GM19452 (cell line): ENCODE measurements around the gene HS3ST6.
"Not testable (repeated sequence)": the region's sequence is repeated elsewhere in the genome, so short reads cannot be mapped to it uniquely, and the experiment has no call there.

ENCODE experiments used
- ATAC-seq: cut with Tn5 transposase; IDR thresholded peaks from one replicate; pipeline ENCODE4 v1.9.1; 2021; ENCODE audit not compliant: unreplicated experiment

Gene HS3ST6

DNA sequence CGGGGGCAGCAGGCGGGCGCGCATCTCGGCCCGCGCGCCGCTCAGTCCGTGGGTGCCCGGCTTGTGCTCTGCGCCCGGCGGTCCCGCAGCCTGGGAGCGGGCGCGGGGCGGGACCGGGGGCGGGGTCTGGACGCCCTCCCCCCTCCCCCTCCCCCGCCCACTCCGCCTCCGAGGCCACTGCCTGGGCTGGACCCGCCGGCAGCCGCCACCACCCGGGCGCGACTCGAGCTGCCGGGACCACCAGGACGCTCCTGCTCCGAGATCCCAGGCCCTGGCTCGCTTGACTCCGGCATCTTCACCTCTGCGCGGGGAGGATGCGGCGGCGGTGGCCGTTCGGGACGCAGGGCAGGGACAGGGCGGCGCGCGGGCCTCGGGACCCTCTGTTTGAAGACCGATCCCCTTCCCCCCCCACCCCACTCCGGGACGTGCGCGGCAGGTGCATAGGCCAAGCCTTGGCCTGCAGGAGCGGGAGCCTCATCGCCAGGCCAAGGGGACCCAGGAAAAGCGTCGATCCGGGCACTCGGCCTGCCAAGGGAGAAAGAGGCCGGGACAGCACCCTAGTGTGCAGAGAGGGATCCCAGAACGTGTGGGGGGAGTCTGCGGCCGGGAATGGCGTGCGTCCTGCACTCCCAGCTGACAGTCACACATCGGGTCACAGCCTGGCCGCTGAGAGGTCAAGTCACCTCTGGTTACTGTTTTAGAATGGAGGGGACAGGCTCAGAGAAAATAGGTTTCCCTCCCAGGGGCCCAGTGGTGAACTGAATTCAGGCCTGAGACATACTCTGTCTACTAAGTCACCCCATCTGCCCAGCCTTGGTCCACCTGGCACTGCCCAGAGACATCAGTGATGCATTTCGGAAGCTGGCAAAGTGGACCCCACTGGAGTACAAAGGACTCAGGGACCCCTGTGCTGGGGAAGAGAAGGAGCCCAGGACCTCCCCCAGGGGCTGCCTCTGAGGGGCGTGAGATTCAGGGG is at the start of gene HS3ST6:
HS3ST6 (minus strand) TSS at position 65 of the 976 bp plus-strand sequence. CDS start 92 bp downstream, outside the sequence.
- ATAC-seq = no peak

DNA sequence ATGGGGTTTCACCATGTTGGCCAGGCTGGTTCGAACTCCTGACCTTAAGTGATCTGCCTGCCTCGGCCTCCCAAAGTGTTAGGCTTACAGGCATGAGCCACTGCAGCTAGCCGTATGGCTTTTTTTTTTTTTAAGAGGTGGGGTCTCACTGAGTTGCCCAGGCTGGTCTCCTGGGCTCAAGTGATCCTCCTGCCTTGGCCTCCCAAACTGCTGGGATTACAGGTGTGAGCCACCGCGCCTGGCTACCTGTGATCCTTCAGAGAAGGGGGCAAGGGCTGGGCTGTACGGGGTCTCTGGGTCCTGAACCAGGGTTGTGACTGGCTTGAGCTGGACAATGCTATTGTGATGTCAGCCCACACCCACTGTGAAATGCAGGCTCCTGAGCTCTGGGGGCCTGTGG is 48.2 kb upstream of the HS3ST6 start, which contains the start of gene RNF151:
RNF151 (plus strand) TSS at position 397 of the 400 bp plus-strand sequence. CDS start 26 bp downstream, outside the sequence.
- ATAC-seq = no peak

DNA sequence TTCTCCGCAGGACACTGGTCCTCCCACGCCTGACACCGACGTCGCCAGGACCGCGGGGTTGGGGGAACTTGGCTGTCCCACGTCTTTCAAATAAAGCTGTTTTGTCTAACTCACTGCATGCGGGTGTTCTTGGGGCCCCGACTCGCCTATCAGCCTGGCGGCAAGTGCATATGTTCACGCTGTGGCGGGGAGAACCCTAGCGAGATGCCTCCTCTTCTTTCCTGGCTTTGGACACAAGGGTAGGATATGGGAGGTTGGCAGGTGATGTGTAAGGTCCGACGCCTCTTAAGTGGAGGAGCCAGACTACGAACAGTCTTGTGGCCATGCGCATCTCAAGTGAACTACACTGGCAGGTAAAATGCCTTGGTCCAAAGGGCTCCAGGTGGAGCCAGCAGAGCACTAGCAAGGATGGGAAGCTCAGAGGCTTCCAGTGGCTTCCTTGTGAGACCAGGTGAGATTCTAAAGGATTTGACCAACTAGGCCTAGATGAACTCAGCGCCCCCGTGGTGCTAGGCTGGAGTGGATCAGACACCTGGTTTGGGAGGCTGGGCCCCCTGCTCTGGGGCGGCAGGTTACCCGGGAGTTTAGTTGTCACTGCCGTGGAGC is 47.3 kb upstream of the HS3ST6 start:
- no peak for ATAC-seq

DNA sequence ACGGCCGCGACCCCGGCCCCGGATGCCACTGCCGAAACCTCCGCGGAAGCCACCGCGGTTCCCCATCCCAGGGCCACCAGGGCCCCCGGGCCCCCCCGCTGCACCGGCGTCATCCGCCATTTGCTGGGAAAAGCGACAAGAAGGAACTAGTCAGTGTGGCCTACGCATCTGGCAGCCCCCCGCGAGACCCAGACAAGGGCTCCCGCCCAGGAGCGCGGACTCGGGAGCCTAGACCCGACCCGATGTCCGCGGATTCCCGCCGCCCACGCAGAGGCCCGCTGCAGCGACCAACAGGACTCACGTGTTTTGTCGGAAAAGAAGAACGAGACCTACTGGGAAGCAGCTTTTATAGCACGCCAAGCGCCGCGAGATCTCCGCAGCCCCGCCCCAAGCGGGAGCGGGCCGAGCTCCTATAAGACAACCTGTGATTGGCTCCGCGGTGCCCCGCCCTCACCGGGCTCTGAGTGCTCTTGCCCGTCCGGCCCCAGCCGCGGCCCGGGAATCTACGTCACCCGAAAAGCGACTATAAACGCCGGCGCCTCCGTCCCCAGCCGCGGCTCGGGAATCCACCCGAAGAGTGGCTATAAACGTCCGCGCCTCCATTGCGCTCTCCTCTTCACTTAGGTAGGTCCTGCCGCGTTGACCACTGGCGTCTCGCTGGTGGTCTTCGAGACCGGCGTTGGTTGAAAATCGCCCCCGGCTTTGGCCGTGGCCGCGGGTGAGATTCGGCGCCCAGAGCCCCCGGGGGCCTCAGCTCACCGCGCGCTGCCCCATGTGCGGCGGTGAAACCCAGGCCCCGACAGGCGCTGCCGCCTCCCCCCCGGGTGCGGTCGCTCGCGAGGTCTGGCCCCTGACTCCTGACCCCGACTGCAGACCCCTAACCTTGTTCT is 46.5 kb upstream of the HS3ST6 start, which contains the start of gene RPS2:
RPS2 (minus strand) TSS at position 321 of the 890 bp plus-strand sequence; CDS start at position 120, 201 bp downstream.
- ATAC-seq = peak; percentile 72

DNA sequence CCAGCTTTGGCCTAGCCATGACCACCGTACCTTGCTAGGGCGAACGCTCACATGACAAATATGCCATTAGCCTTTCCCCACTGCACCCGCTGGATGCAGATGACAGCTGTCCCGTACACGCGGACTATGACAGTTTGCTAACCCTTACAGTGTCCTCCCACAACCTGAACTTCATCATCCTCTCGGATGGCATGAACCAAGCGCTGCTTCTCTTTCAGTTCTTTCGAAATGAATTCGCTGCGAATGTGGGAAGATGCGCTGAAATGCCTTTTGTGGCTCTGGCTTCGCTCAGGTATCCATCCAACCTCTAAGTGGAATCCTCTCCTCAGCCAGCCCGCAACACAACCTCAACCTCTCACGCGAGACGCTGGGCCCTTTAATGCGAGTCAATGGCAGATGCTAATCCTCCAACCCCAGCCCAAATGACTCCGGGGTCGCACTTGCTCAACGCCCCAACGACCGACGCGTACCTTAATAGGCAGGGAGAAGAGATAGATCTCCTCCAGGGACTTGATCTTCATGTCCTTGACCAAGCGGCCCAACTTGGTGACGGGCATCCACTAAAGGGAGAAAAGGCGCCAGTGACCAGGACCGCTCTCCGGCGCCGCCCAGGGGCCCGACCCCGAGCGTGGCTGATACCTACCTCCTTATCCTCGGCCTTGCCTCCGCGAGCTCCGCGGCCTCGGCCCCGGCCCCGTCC is 45.7 kb upstream of the HS3ST6 start:
- ATAC-seq = peak; percentile 1

DNA sequence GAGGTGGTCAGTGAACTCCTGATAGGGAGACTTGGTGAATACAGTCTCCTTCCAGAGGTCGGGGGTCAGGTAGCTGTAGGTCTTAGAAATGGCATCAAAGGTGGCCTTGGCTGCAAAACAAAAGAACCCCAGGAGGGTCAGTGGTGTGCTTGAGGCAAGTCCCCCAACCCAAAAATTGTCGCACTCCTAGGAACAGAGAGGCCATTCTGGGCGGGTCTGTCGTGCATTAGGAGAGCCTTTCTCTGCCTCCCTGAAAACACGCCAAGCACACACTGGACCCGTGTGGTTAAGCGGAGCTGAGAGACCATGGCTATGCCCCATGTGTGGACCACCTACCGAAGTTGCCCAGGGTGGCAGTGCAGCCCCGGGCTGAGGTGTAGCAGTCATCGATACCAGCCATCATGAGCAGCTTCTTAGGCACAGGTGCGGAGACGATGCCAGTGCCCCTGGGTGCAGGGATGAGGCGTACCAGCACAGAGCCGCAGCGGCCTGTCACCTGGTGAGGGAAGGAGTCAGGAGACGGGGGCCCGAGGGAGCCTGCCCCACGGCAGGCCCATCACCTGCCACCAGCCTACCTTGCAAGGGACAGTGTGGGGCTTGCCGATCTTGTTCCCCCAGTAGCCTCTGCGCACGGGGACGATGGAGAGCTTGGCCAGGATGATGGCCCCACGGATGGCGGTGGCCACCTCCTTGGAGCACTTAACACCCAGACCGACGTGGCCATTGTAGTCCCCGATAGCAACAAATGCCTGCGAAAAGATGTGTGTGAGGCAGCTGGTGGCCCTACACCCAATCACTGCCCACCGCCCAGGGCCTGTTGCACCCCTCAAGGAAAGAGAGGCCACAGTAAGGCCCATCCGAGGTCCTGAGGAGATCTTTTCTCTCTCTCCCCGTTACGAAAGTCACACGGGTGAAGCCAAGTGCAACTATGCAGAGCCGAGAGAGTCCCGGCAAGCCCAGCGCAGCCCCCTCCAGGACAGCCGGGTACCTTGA is 44.2 kb upstream of the HS3ST6 start:
- not testable (repeated sequence) for ATAC-seq

DNA sequence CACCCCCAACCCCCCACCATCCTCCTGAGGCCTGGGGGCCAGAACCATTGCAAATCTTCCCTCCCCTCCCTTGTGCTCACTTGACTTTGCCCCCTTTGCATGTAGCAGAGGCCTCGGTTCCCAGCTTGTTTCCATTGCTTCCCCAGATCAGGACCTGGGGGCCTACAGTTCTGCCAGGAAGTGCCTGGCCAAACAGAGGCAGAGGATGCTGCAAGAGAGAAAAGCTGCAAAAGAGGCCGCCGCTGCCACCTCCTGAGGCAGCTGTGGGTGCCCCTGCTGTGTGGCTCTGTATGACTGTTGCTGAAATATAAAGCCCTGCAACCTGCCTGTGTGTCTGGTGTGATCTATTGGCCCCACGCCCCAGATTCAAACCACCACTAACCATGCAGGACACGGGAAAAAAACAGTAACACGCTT is 43.4 kb upstream of the HS3ST6 start:
- no peak for ATAC-seq

DNA sequence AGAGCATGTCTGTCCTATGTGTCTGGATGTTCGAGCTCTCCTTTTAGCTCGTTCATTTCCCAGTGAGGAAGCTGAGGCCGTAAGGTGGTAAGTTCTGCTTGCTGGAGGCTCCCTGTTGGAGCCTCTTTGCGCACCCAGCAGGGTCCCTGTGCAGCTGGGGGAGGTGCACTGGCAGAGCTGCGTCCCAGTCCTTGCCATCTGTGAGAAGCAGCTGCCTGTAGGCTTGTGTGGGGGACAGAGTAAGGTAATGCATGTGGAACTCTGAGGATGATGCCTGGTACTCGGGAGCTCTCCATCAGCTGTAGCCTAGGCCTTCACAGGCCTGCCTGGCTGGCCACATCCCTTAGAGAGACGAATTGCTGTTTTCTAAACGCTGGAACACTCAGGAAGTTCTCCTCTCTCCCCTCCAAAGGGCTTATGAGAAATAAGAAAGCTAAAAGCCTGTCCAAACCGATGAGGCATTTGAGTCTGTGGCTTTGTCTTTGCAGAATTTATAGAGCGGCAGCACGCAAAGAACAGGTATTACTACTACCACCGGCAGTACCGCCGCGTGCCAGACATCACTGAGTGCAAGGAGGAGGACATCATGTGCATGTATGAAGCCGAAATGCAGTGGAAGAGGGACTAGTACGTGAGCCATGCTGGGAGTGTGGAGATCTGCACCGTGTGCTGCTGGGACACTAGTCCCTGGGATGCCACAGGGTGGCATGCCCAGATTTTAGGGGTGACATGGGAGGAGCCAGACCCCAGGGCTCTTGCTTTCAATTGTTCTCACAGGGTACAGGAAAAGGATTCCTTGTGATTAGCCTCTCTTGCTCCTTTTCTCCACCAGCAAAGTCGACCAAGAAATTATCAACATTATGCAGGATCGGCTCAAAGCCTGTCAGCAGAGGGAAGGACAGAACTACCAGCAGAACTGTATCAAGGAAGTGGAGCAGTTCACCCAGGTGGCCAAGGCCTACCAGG is 42.7 kb upstream of the HS3ST6 start:
- ATAC-seq = no peak

DNA sequence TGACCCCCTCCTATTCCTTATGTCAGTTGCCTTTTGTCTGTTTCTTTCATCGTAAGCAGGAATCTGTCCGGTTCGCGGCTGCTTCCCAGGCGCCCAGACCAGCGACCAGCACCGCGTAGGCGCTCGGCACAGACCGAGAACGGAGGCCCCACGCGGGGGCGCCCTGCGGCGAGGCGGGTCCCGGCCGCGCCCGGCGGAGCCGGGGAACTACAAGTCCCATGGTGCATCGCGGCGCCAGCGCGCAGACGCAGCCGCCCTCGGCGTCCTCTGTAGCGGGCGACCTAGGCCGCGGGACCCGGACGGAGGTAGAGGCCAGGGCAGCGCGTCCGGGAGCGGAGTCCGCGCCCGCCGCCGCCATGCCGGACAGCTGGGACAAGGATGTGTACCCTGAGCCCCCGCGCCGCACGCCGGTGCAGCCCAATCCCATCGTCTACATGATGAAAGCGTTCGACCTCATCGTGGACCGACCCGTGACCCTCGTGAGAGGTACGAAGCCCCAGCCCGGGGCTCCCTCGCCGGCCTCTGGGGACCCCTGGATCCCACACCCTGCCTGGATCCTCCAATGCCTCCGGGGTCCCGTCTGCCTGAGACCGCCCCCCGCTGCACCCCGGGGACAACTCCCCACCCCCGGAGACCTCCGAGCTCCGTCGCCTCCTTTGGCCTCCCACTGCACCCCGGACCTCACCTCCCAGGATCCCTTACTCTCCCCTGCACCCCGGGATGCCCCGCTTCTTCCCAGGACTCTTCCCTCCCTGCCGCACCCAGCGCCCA is 41.2 kb upstream of the HS3ST6 start, which contains the start of gene NDUFB10:
NDUFB10 (plus strand) TSS at position 270 of the 771 bp plus-strand sequence; CDS start at position 357, 87 bp downstream.
- ATAC-seq = peak; percentile 71

DNA sequence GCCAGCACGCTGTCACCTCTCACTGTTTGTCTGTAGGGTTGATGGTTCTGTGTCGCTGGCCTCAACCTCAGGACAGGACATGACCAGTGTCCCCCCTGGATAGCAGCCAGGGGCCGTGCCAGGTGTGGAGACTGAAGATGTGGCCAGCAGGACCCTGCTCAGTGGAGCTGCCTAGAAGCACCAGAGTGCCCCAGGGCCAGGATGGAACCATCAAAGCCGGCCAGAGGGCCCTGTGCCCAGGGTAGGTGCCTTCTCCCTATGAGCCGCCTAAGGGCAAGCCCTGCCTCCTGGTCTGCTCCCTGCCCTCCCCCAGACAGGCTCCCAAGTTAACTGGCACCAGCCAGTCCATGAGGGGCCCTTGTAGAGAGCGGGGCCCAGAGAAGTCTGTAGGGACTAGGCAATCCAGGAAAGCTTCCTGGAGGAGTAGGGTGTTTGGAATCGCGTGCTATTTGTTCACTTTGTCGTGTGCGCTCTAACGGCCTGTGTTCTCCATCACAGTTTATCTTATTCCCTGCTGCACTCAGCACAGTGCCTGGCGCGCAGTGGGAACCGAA is 40.6 kb upstream of the HS3ST6 start:
- ATAC-seq = peak; percentile 14

DNA sequence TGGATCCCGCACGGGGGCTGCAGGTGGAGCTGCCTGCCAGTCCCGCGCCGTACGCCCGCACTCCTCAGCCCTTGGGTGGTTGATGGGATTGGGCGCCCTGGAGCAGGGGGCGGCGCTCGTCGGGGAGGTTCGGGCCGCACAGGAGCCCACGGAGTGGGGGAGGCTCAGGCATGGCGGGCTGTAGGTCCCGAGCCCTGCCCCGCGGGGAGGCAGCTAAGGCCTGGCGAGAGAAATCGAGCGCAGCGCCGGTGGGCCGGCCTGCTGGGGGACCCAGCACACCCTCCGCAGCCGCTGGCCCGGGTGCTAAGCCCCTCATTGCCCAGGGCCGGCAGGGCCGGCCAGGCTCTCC is 39.9 kb upstream of the HS3ST6 start:
- not testable (repeated sequence) for ATAC-seq

DNA sequence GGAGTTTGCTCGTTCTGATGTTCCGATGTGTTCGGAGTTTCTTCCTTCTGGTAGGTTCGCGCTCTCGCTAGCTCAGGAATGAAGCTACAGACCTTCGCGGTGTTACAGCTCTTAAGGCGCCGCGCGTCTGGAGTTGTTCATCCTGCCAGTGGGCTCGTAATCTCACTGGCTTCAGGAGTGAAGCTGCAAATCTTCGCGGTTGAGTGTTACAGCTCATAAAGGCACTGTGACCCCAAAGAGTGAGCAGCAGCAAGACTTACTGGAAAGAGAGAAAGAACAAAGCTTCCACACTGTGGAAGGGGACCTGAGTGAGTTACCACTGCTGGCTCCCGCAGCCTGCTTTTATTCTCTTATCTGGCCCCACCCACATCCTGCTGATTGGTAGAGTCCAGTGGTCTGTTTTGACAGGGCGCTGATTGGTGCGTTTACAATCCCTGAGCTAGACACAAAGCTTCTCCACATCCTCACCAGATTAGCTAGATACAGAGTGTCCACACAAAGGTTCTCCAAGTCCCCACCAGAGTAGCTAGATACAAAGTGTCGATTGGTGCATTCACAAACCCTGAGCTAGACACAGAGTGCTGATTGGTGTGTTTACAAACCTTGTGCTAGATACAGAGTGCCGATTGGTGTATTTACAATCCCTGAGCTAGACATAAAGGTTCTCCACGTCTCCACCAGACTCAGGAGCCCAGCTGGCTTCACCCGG is 39.4 kb upstream of the HS3ST6 start:
- not testable (repeated sequence) for ATAC-seq

DNA sequence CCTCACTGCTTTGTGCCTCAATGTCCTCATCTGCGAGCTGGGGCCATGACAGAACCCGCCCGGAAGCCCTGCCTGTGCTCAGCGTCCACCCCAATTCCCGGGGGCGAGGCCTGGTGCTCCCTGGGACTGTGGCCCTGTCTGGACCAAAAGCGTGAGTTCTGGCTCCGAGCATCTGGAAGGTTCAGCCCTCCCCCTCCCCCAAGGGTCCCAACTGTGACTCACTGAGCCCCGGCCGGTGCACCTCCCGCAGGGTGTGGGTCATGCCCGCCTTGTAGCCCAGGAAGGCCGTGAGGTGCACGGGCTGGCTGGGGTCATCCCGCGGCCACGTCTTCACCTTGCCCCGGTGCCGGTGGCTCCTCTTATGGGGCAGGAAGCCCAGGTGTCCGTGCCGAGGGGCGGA is 35.5 kb upstream of the HS3ST6 start:
- no peak for ATAC-seq

DNA sequence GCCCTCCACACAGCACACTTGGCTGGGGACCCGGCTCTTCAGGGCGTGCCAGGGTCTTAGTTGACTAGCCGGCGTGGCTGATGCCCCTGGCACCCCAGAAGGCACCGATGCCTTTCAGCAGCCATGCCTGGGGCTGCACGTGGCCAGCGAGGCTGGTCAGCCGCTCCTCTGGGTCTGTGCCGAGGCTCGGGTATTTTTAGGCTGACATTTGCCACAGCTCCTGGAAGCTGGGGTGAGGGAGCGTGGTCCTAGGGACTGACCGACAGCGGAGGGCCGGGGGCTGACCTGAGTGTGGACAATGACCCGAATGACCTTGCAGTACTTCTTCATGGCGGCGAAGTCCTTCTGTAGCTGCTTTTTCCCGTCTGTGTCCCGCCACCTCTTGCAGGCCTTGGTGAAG is 32.3 kb upstream of the HS3ST6 start:
- no peak for ATAC-seq

DNA sequence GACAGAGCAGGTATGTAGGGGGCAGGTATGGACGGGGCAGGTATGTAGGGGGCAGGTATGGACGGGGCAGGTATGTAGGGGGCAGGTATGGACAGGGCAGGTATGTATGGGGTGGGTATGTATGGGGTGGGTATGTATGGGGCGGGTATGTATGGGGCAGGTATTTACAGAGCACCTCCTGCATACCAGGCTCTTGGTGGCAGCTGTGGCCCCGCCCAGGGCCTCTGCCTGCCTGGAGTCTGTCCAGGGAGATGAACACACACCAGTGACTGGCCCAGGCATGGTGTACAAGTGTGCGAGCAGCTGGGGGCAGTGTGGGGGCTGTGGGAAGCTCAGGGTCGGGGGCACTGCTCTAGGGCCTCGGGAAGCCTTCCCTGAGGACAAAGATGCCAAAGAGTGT is 31.8 kb upstream of the HS3ST6 start:
- no peak for ATAC-seq

DNA sequence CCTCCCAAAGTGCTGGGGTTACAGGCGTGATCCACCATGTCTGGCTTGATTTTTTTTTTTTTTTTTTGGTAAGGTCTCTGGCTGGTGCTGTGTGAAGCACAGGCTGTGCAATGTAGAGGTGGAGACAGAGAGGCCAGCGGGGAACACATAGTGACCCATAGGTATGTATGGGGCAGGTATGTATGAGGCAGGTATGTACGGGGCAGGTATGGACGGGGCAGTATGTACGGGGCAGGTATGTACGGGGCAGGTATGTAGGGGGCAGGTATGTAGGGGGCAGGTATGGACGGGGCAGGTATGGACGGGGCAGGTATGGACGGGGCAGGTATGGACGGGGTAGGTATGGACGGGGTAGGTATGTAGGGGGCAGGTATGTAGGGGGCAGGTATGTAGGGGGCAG is 31.3 kb upstream of the HS3ST6 start:
- ATAC-seq = no peak
